Common myeloid progenitor, CD34-positive (primary cell): Measurements from ENCODE around the gene TMEM120B.

Experiments used
- CTCF ChIA-PET: fragments of 350-600 bp; sonication (Branson Sonifier 250); formaldehyde crosslinking; loops from one replicate; lab custom pipeline; 2021; ENCODE audit warnings: antibody characterized with exemption; lab: Charles Lee
- POLR2A ChIA-PET: fragments of 350-600 bp; sonication (Branson Sonifier 250); formaldehyde crosslinking; loops from one replicate; lab custom pipeline; 2021; ENCODE audit warnings: antibody characterized with exemption; lab: Charles Lee
- DNase-seq, 3 donors: peaks; one replicate each; pipeline versions ENCODE4 v3.0.0 to v3.0.0-alpha.2; 2013
- H3K27ac ChIP-seq, 2 experiments: 1 replicate in 1 of 2; 2 replicates in 1 of 2; pipeline ENCODE4 v1.7.0; 2013; ENCODE audit warnings: inconsistent platforms in 2 of 2, low read length in 2 of 2, mild to moderate bottlenecking in 2 of 2, low read depth in 1 of 2, moderate library complexity in 1 of 2; ENCODE audit not compliant: severe bottlenecking in 2 of 2, insufficient read depth in 1 of 2, poor library complexity in 1 of 2
- H3K27me3 ChIP-seq, 5 experiments: replicated peaks in 2 of 5; 1 replicate in 3 of 5; 2 replicates in 2 of 5; pipeline versions ENCODE4 v1.6.1 to v1.7.0; 2013; ENCODE audit warnings: low read length in 4 of 5, mild to moderate bottlenecking in 2 of 5, moderate library complexity in 2 of 5, inconsistent platforms in 1 of 5; ENCODE audit not compliant: insufficient read depth in 5 of 5, control insufficient read depth in 4 of 5
- H3K36me3 ChIP-seq, 4 experiments: 1 replicate in 2 of 4; 2 replicates in 2 of 4; pipeline versions ENCODE4 v1.6.1 to v1.7.0; 2013; ENCODE audit warnings: low read length in 3 of 4, control low read depth in 1 of 4, mild to moderate bottlenecking in 1 of 4; ENCODE audit not compliant: control insufficient read depth in 4 of 4, insufficient read depth in 4 of 4
- H3K4me1 ChIP-seq, 4 experiments: 1 replicate in 3 of 4; 2 replicates in 1 of 4; pipeline versions ENCODE4 v1.6.1 to v1.7.1; 2013; ENCODE audit warnings: low read length in 3 of 4, mild to moderate bottlenecking in 3 of 4, control low read depth in 1 of 4, inconsistent platforms in 1 of 4, moderate library complexity in 1 of 4; ENCODE audit not compliant: control insufficient read depth in 4 of 4, insufficient read depth in 4 of 4; ENCODE audit errors: control extremely low read depth in 1 of 4
- H3K4me3 ChIP-seq, 7 experiments: 1 replicate in 4 of 7; 2 replicates in 3 of 7; pipeline versions ENCODE4 v1.5.1 to v1.7.0; 2013; ENCODE audit warnings: mild to moderate bottlenecking in 7 of 7, low read length in 6 of 7, moderate library complexity in 6 of 7, inconsistent platforms in 2 of 7, low read depth in 2 of 7, control low read depth in 1 of 7; ENCODE audit not compliant: insufficient read depth in 4 of 7, control insufficient read depth in 1 of 7; ENCODE audit errors: extremely low read depth in 1 of 7
- H3K9me3 ChIP-seq, 5 experiments: 1 replicate in 4 of 5; 2 replicates in 1 of 5; pipeline versions ENCODE4 v1.6.1 to v1.7.1; 2013; ENCODE audit warnings: low read length in 4 of 5, mild to moderate bottlenecking in 2 of 5, inconsistent platforms in 1 of 5, low read depth in 1 of 5, moderate library complexity in 1 of 5; ENCODE audit not compliant: control insufficient read depth in 4 of 5, insufficient read depth in 2 of 5; ENCODE audit errors: control extremely low read depth in 1 of 5
- WGBS: methylation state at CpG from one replicate; pipeline ENCODE4 v1.1.5; 2013; ENCODE audit not compliant: insufficient coverage; 5-methylcytosine and 5-hydroxymethylcytosine counted together

The TMEM120B gene

GRCh38 chr12:121748571-121749265 lies 36.2 kb downstream of the TMEM120B start:
- WGBS, result 47% methylated on average over 15 of the region's 17 CpGs
- no peak overlapping the region for H3K4me3 ChIP-seq
- H3K36me3 ChIP-seq, result peaks cover 2 to 30% (median 9%) of the 10 kb centered on the region in 4 experiments
- peak; percentile 88 to 96 (median 96) for DNase-seq
- ChIA-PET POLR2A (interaction anchor here (0.5 kb wide), 1 partner anchor 648 kb away, joined by 3 read pairs; no protein-coding TSS in a partner anchor), CTCF (interaction anchor here (0.6 to 1.6 kb wide), 5 partner anchors 8 to 45 kb away, joined by 3 to 6 read pairs (median 4); no protein-coding TSS in a partner anchor)
- H3K4me1 ChIP-seq, result peaks cover 0 to 14% (median 11%) of the 10 kb centered on the region in 4 experiments
- no peaks in the 10 kb centered on the region for H3K27me3 ChIP-seq
- peak overlapping the region; percentile 4 to 69 for H3K27ac ChIP-seq
- no peaks in the 10 kb centered on the region for H3K9me3 ChIP-seq

- no peak for DNase-seq
- CTCF ChIA-PET, result interaction anchor here (0.6 to 1.6 kb wide), 5 partner anchors 9 to 46 kb away, joined by 3 to 6 read pairs (median 4); no protein-coding TSS in a partner anchor
- Histone ChIP-seq H3K36me3 (peaks cover 2 to 28% (median 9%) of the 10 kb centered on the region in 4 experiments), H3K4me3 (no peak overlapping the region), H3K9me3 (no peaks in the 10 kb centered on the region), H3K4me1 (peaks cover 0 to 14% (median 11%) of the 10 kb centered on the region in 4 experiments), H3K27ac (no peak overlapping the region), H3K27me3 (no peaks in the 10 kb centered on the region)
- POLR2A ChIA-PET, result interaction anchor here (0.5 kb wide), 1 partner anchor 647 kb away, joined by 3 read pairs; no protein-coding TSS in a partner anchor
- WGBS, result 94% methylated on average over 4 of the region's 10 CpGs
These were observed 36.7 kb downstream of the TMEM120B start for GRCh38 chr12:121749267-121749666.

DNA sequence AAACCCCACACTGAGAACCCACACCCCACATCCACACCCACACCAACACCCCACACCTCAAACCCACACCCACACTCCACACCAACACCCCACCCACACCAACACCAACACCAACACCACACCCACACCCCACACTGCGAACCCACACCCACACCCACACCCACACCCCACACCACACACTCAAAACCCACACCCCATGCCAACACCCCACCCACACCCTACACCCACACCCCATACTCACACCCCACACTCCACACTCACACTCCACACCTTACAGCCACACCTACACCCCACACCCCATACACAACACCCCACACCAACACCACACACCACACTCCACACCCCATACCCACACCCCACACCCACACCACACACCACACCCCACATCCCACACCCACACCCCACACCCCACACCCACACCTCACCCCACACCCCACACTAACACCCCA lies 38.0 kb downstream of the TMEM120B start:
- no peaks in the 10 kb centered on the region for H3K27me3 ChIP-seq
- no CpG with 5 or more reads among the region's 1 CpG for WGBS
- POLR2A ChIA-PET, result no interaction called here
- CTCF ChIA-PET, result no interaction called here
- peaks cover 2 to 29% (median 9%) of the 10 kb centered on the region in 4 experiments for H3K36me3 ChIP-seq
- no peaks in the 10 kb centered on the region for H3K9me3 ChIP-seq
- H3K27ac ChIP-seq, result peak overlapping the region in 1 of 2 experiments; percentile 14
- H3K4me3 ChIP-seq, result no peak overlapping the region
- peaks cover 0 to 14% (median 11%) of the 10 kb centered on the region in 4 experiments for H3K4me1 ChIP-seq
- DNase-seq, result no peak

GRCh38 chr12:121751034-121751433 lies 38.5 kb downstream of the TMEM120B start:
- ChIA-PET POLR2A (no interaction called here), CTCF (no interaction called here)
- no peak overlapping the region for H3K4me3 ChIP-seq
- peaks cover 3 to 33% (median 9%) of the 10 kb centered on the region in 4 experiments for H3K36me3 ChIP-seq
- no CpG with 5 or more reads among the region's 1 CpG for WGBS
- H3K27me3 ChIP-seq, result no peaks in the 10 kb centered on the region
- no peaks in the 10 kb centered on the region for H3K9me3 ChIP-seq
- peaks cover 0 to 14% (median 11%) of the 10 kb centered on the region in 4 experiments for H3K4me1 ChIP-seq
- DNase-seq, result no peak
- no peak overlapping the region for H3K27ac ChIP-seq

DNA sequence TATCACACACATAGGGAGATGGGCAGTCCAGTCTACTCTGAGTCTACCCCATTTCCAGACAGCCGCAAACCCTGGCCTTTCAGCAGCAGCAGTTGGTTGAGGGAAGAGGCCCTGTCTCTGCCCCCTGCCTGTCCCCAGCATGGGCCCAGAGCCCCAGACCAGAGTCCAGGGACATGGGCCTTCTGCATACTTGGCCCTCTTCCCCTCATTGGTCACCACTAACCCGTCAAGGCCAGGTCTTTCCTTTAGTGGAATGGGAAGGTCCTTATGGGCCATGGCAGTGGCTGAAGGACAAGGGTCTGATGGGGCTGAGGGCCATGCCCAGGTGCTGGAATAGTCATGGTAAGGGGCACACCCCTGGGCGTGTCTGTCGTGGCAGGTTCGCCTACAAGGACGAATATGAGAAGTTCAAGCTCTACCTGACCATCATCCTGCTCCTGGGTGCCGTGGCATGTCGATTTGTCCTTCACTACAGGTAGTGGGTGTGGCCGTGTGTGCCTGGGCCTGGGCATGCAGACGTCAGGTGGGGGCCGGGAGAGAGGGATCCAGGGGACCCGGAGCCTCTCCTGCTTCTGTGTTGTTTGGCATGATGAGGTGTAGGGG lies 39.3 kb downstream of the TMEM120B start:
- no peak for DNase-seq
- Histone ChIP-seq H3K27me3 (no peaks in the 10 kb centered on the region), H3K36me3 (peaks cover 5 to 39% (median 9%) of the 10 kb centered on the region in 4 experiments), H3K27ac (no peak overlapping the region), H3K4me1 (peaks cover 0 to 17% (median 11%) of the 10 kb centered on the region in 4 experiments), H3K9me3 (no peaks in the 10 kb centered on the region), H3K4me3 (no peak overlapping the region)
- POLR2A ChIA-PET, result no interaction called here
- WGBS, result 100% methylated on average over 7 of the region's 12 CpGs
- CTCF ChIA-PET, result no interaction called here

GRCh38 chr12:121753844-121754264 lies 41.3 kb downstream of the TMEM120B start:
- CTCF ChIA-PET, result no interaction called here
- H3K27ac ChIP-seq, result no peak overlapping the region
- peaks cover 5 to 39% (median 9%) of the 10 kb centered on the region in 4 experiments for H3K36me3 ChIP-seq
- WGBS, result 96% methylated on average over 12 of the region's 12 CpGs
- DNase-seq, result no peak
- H3K27me3 ChIP-seq, result no peaks in the 10 kb centered on the region
- no peaks in the 10 kb centered on the region for H3K9me3 ChIP-seq
- peaks cover 0 to 9% (median 4%) of the 10 kb centered on the region in 4 experiments for H3K4me1 ChIP-seq
- POLR2A ChIA-PET, result no interaction called here
- H3K4me3 ChIP-seq, result no peak overlapping the region
